Mesenchymal stem cell (in vitro differentiated cells and primary cell): ENCODE data around the gene NCS1.
A peak's percentile ranks its signal among the peaks of the same experiment; 100 is the strongest.

Source experiments
- DNase-seq: peaks from one replicate; pipeline ENCODE4 v3.0.0-alpha.2; 2013
- H2AFZ ChIP-seq: one replicate; pipeline ENCODE4 v1.6.1; 2013; ENCODE audit warnings: low read depth, mild to moderate bottlenecking, control low read depth, inconsistent platforms, low read length, moderate library complexity
- H2AK5ac ChIP-seq: 2 replicates; pipeline ENCODE4 v1.6.1; 2013; ENCODE audit warnings: low read length, moderate library complexity, mild to moderate bottlenecking, inconsistent platforms; ENCODE audit not compliant: severe bottlenecking
- H2BK120ac ChIP-seq: one replicate; pipeline ENCODE4 v1.6.1; 2013; ENCODE audit warnings: low read depth, mild to moderate bottlenecking, inconsistent platforms, low read length, moderate library complexity
- H2BK12ac ChIP-seq, 2 experiments: one replicate each; pipeline ENCODE4 v1.6.1; 2013; ENCODE audit warnings: inconsistent platforms in 2 of 2, low read length in 2 of 2, mild to moderate bottlenecking in 2 of 2, moderate library complexity in 2 of 2, control low read depth in 1 of 2
- H2BK15ac ChIP-seq: one replicate; pipeline ENCODE4 v1.6.1; 2013; ENCODE audit warnings: mild to moderate bottlenecking, low read depth, inconsistent platforms; ENCODE audit not compliant: poor library complexity, severe bottlenecking
- H2BK5ac ChIP-seq: 2 replicates; pipeline ENCODE4 v1.6.1; 2013; ENCODE audit warnings: low read depth, mild to moderate bottlenecking, low read length, control low read depth, inconsistent platforms; ENCODE audit not compliant: poor library complexity, severe bottlenecking
- H3K14ac ChIP-seq, 2 experiments: one replicate each; pipeline ENCODE4 v1.6.1; 2013; ENCODE audit warnings: inconsistent platforms in 2 of 2, low read length in 2 of 2, control low read depth in 1 of 2, mild to moderate bottlenecking in 1 of 2, moderate library complexity in 1 of 2
- H3K18ac ChIP-seq, 2 experiments: one replicate each; pipeline ENCODE4 v1.6.1; 2013; ENCODE audit warnings: inconsistent platforms in 2 of 2, low read length in 2 of 2, control low read depth in 1 of 2, low read depth in 1 of 2, mild to moderate bottlenecking in 1 of 2
- H3K23ac ChIP-seq, 2 experiments: one replicate each; pipeline ENCODE4 v1.6.1; 2013; ENCODE audit warnings: inconsistent platforms in 2 of 2, low read length in 2 of 2, mild to moderate bottlenecking in 2 of 2, moderate library complexity in 2 of 2, control low read depth in 1 of 2
- H3K27ac ChIP-seq: 2 replicates; pipeline ENCODE4 v1.5.1; 2013; ENCODE audit warnings: mild to moderate bottlenecking, moderate library complexity, low read length, control low read depth, inconsistent platforms; ENCODE audit not compliant: poor library complexity, severe bottlenecking
- H3K27me3 ChIP-seq, 2 experiments: 2 replicates each; pipeline versions ENCODE4 v1.6.1 to v1.7.0; 2013; ENCODE audit warnings: low read length in 2 of 2, mild to moderate bottlenecking in 2 of 2, moderate library complexity in 2 of 2, control low read depth in 1 of 2, inconsistent platforms in 1 of 2; ENCODE audit not compliant: control insufficient read depth in 1 of 2, insufficient read depth in 1 of 2
- H3K36me3 ChIP-seq, 2 experiments: 2 replicates each; pipeline versions ENCODE4 v1.6.1 to v1.7.0; 2013; ENCODE audit warnings: low read length in 2 of 2, control low read depth in 1 of 2, inconsistent platforms in 1 of 2, low read depth in 1 of 2, mild to moderate bottlenecking in 1 of 2; ENCODE audit not compliant: insufficient read depth in 2 of 2, control insufficient read depth in 1 of 2
- H3K4ac ChIP-seq, 2 experiments: one replicate each; pipeline ENCODE4 v1.6.1; 2013; ENCODE audit warnings: inconsistent platforms in 2 of 2, low read length in 2 of 2, mild to moderate bottlenecking in 2 of 2, moderate library complexity in 2 of 2, control low read depth in 1 of 2, low read depth in 1 of 2
- H3K4me1 ChIP-seq: 2 replicates; pipeline ENCODE4 v1.6.1; 2013; ENCODE audit warnings: low read depth, low read length, control low read depth; ENCODE audit not compliant: control insufficient read depth, insufficient read depth
- H3K4me2 ChIP-seq: 2 replicates; pipeline ENCODE4 v1.6.1; 2013; ENCODE audit warnings: low read length, mild to moderate bottlenecking, inconsistent platforms; ENCODE audit not compliant: poor library complexity, severe bottlenecking
- H3K4me3 ChIP-seq, 2 experiments: 2 replicates each; pipeline versions ENCODE4 v1.5.1 to v1.7.0; 2013; ENCODE audit warnings: low read length in 2 of 2, mild to moderate bottlenecking in 2 of 2, control low read depth in 1 of 2, low read depth in 1 of 2; ENCODE audit not compliant: insufficient read depth in 1 of 2
- H3K79me1 ChIP-seq: replicated peaks from 2 replicates; pipeline ENCODE4 v1.6.1; 2013; ENCODE audit warnings: mild to moderate bottlenecking, control low read depth, low read length, inconsistent platforms; ENCODE audit not compliant: poor library complexity, severe bottlenecking
- H3K9ac ChIP-seq: 2 replicates; pipeline ENCODE4 v1.7.0; 2013; ENCODE audit warnings: mild to moderate bottlenecking, low read length, moderate library complexity
- H3K9me3 ChIP-seq: 2 replicates; pipeline ENCODE4 v1.7.0; 2013; ENCODE audit warnings: mild to moderate bottlenecking, low read length; ENCODE audit not compliant: control insufficient read depth
- H4K8ac ChIP-seq: one replicate; pipeline ENCODE4 v1.6.1; 2013; ENCODE audit warnings: inconsistent platforms, mild to moderate bottlenecking, low read length, moderate library complexity
- H4K91ac ChIP-seq: one replicate; pipeline ENCODE4 v1.6.1; 2013; ENCODE audit warnings: mild to moderate bottlenecking, low read length, inconsistent platforms
- WGBS: methylation state at CpG from one replicate; pipeline ENCODE4 v1.1.7; 2013; ENCODE audit warnings: mixed read lengths; 5-methylcytosine and 5-hydroxymethylcytosine counted together

NCS1 gene

GRCh38 chr9:130265431-130266235, 93.4 kb downstream of the NCS1 start, which contains the start of gene HMCN2:
Gene HMCN2 (plus strand): TSS chr9:130265760. CDS start chr9:130265879, 119 bp downstream.
- no peak within 1 kb of the TSS for H3K4ac ChIP-seq
- H4K8ac ChIP-seq, result no peak within 1 kb of the TSS
- H3K4me1 ChIP-seq, result peaks cover 26% of the 10 kb centered on the region

GRCh38 chr9:130266236-130267098, 94.3 kb downstream of the NCS1 start:
- no peak overlapping the region for H3K9ac ChIP-seq
- no peak overlapping the region for H4K8ac ChIP-seq
- H2AK5ac ChIP-seq, result no peak overlapping the region
- H3K23ac ChIP-seq, result no peak overlapping the region
- DNase-seq, result no peak
- H3K27ac ChIP-seq, result no peak overlapping the region
- H2BK5ac ChIP-seq, result no peak overlapping the region
- no peaks in the 10 kb centered on the region for H3K79me1 ChIP-seq
- no peak overlapping the region for H4K91ac ChIP-seq
- H3K4me2 ChIP-seq, result no peak overlapping the region
- H3K18ac ChIP-seq, result no peak overlapping the region
- 28% methylated on average over 40 of the region's 41 CpGs for WGBS
- no peak overlapping the region for H2BK15ac ChIP-seq
- H3K36me3 ChIP-seq, result no peaks in the 10 kb centered on the region
- no peak overlapping the region for H3K4ac ChIP-seq
- peaks cover 26% of the 10 kb centered on the region for H3K4me1 ChIP-seq
- peaks cover 77 to 88% of the 10 kb centered on the region in 2 experiments for H3K27me3 ChIP-seq
- no peak overlapping the region for H2BK12ac ChIP-seq
- no peaks in the 10 kb centered on the region for H3K9me3 ChIP-seq
- H2BK120ac ChIP-seq, result no peak overlapping the region
- no peak overlapping the region for H2AFZ ChIP-seq
- H3K14ac ChIP-seq, result no peak overlapping the region
- no peak overlapping the region for H3K4me3 ChIP-seq

More at GRCh38 chr9:130265431-130266235, 93.4 kb downstream of the NCS1 start, which contains the start of gene HMCN2:
- H3K4me3 ChIP-seq, result peak within 1 kb of the TSS in 1 of 2 experiments; percentile 22
- H3K23ac ChIP-seq, result peak within 1 kb of the TSS in 1 of 2 experiments; percentile 67
- WGBS, result 4% methylated on average over 73 of the region's 89 CpGs
- H2BK120ac ChIP-seq, result no peak within 1 kb of the TSS
- H2AK5ac ChIP-seq, result no peak within 1 kb of the TSS
- no peak within 1 kb of the TSS for H2BK15ac ChIP-seq
- H2AFZ ChIP-seq, result no peak within 1 kb of the TSS
- peak within 1 kb of the TSS; percentile 58 for H3K4me2 ChIP-seq
- H3K79me1 ChIP-seq, result no peaks in the 10 kb centered on the region
- no peak within 1 kb of the TSS for H3K9ac ChIP-seq
- H2BK5ac ChIP-seq, result no peak within 1 kb of the TSS
- no peak within 1 kb of the TSS for H4K91ac ChIP-seq
- H3K27me3 ChIP-seq, result peaks cover 81 to 84% of the 10 kb centered on the region in 2 experiments
- H2BK12ac ChIP-seq, result no peak within 1 kb of the TSS
- no peaks in the 10 kb centered on the region for H3K36me3 ChIP-seq
- H3K18ac ChIP-seq, result no peak within 1 kb of the TSS
- no peak within 1 kb of the TSS for H3K14ac ChIP-seq
- H3K27ac ChIP-seq, result no peak within 1 kb of the TSS
- peak; percentile 14 for DNase-seq
- H3K9me3 ChIP-seq, result no peaks in the 10 kb centered on the region

- H4K8ac ChIP-seq, result no peak overlapping the region
- no peak overlapping the region for H4K91ac ChIP-seq
- H2AK5ac ChIP-seq, result no peak overlapping the region
- H2BK12ac ChIP-seq, result no peak overlapping the region
- H3K23ac ChIP-seq, result no peak overlapping the region
- H3K27me3 ChIP-seq, result peaks cover 64 to 79% of the 10 kb centered on the region in 2 experiments
- no peak overlapping the region for H2AFZ ChIP-seq
- no peak overlapping the region for H2BK120ac ChIP-seq
- H3K4me1 ChIP-seq, result peaks cover 26% of the 10 kb centered on the region
- H3K27ac ChIP-seq, result no peak overlapping the region
- no peak overlapping the region for H3K4ac ChIP-seq
- no peak for DNase-seq
- H3K18ac ChIP-seq, result no peak overlapping the region
- no peaks in the 10 kb centered on the region for H3K9me3 ChIP-seq
- WGBS, result 95% methylated on average over 5 of the region's 5 CpGs
- no peak overlapping the region for H3K14ac ChIP-seq
- H2BK15ac ChIP-seq, result no peak overlapping the region
- H3K36me3 ChIP-seq, result no peaks in the 10 kb centered on the region
- H3K79me1 ChIP-seq, result no peaks in the 10 kb centered on the region
- H2BK5ac ChIP-seq, result no peak overlapping the region
- H3K9ac ChIP-seq, result no peak overlapping the region
- H3K4me3 ChIP-seq, result no peak overlapping the region
- no peak overlapping the region for H3K4me2 ChIP-seq
Observed at GRCh38 chr9:130267930-130268329, 95.7 kb downstream of the NCS1 start.
